IPS-20b (cell line): Measurements from ENCODE around the gene KCNJ2.

Experiments
- H3K27ac ChIP-seq: one replicate; pipeline ENCODE4 v1.5.1; 2013; ENCODE audit warnings: low read length
- H3K27me3 ChIP-seq: 2 replicates; pipeline ENCODE4 v1.6.1; 2013; ENCODE audit warnings: mild to moderate bottlenecking, low read length, inconsistent platforms; ENCODE audit not compliant: insufficient read depth
- H3K36me3 ChIP-seq: 2 replicates; pipeline ENCODE4 v1.6.1; 2013; ENCODE audit warnings: low read depth, mild to moderate bottlenecking, inconsistent platforms, low read length, moderate library complexity; ENCODE audit not compliant: insufficient read depth
- H3K4me1 ChIP-seq: 2 replicates; pipeline ENCODE4 v1.6.1; 2013; ENCODE audit warnings: mild to moderate bottlenecking, control low read depth, inconsistent platforms, low read length, moderate library complexity; ENCODE audit not compliant: insufficient read depth
- H3K4me3 ChIP-seq: 2 replicates; pipeline ENCODE4 v1.5.1; 2013; ENCODE audit warnings: mild to moderate bottlenecking, low read length, inconsistent platforms
- H3K9ac ChIP-seq: 2 replicates; pipeline ENCODE4 v1.6.1; 2013; ENCODE audit warnings: low read depth, mild to moderate bottlenecking, inconsistent platforms, low read length, moderate library complexity
- H3K9me3 ChIP-seq: 2 replicates; pipeline ENCODE4 v1.6.1; 2013; ENCODE audit warnings: mild to moderate bottlenecking, low read depth, low read length, inconsistent platforms; ENCODE audit not compliant: insufficient read depth

Gene KCNJ2

DNA sequence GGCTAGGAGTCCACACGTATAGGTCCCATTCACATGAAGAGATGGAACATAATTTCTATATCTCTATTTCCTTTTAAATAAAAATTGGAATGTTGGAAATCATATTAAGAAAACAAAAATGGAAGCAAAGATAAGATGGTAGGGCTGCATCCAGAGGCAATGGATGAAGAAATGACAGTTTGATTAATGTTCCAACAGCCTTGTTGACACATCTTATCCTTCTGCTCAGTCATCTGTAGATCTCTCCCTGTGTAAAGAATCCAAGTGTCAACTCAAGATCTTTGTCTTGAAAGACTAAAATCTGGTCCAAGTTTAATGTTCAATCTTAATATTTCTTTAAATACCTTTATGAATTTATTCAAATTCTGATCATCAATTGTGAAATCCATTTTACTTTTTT lies 7.8 kb upstream of the KCNJ2 start:
- Histone ChIP-seq H3K9me3 (no peaks in the 10 kb centered on the region), H3K36me3 (no peaks in the 10 kb centered on the region), H3K4me1 (no peaks in the 10 kb centered on the region), H3K4me3 (no peak overlapping the region), H3K9ac (no peak overlapping the region), H3K27ac (no peak overlapping the region), H3K27me3 (peaks cover under 1% of the 10 kb centered on the region; the same call in 1 of the 2 replicates)

DNA sequence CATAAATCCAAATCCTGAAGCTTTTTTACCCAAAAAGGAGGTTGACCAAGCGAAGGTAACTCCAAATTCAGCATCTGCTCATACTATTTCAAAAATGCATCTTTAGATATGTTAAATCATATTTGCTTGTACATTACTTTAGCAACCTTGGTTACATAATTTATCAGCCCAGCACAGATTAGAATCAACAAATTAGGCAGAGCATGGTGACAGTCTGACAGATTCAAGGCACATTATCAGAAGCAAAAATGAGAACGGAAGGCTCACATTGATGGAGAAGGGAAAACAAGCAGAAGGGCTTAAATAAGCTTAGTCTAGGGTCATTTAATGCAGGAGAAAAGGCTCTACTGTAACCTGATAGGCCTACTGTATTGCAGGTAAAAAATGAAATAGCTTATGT lies 3.9 kb upstream of the KCNJ2 start:
- H3K36me3 ChIP-seq = no peaks in the 10 kb centered on the region
- H3K4me1 ChIP-seq = peaks cover 2% of the 10 kb centered on the region; the same call in 1 of the 2 replicates
- H3K9ac ChIP-seq = no peak overlapping the region
- no peak overlapping the region for H3K4me3 ChIP-seq
- H3K27ac ChIP-seq = no peak overlapping the region
- H3K9me3 ChIP-seq = no peaks in the 10 kb centered on the region
- H3K27me3 ChIP-seq = peaks cover 32% of the 10 kb centered on the region

DNA sequence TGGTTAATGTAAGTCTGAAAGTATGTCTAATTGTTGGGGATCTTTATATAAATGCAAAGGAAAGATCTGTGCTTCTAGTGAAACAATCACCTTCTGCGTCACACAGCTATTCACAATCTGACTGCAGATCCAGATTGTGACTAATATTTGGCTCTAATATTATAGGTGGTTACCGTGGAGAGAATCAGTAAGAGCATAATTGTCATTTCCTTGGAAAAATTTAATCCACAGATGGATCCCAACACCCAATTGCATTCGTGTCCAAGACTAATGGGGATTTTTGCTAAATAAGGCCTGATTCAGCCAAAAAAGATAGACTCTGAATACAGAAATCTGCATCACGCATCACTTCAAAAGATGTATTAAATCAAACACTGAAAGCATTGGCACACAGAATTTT lies 2.7 kb upstream of the KCNJ2 start:
- H3K9me3 ChIP-seq = no peaks in the 10 kb centered on the region
- H3K4me3 ChIP-seq = no peak overlapping the region
- H3K27ac ChIP-seq = no peak overlapping the region
- peaks cover 6% of the 10 kb centered on the region for H3K4me1 ChIP-seq
- H3K9ac ChIP-seq = no peak overlapping the region
- H3K27me3 ChIP-seq = peaks cover 45% of the 10 kb centered on the region
- H3K36me3 ChIP-seq = no peaks in the 10 kb centered on the region

DNA sequence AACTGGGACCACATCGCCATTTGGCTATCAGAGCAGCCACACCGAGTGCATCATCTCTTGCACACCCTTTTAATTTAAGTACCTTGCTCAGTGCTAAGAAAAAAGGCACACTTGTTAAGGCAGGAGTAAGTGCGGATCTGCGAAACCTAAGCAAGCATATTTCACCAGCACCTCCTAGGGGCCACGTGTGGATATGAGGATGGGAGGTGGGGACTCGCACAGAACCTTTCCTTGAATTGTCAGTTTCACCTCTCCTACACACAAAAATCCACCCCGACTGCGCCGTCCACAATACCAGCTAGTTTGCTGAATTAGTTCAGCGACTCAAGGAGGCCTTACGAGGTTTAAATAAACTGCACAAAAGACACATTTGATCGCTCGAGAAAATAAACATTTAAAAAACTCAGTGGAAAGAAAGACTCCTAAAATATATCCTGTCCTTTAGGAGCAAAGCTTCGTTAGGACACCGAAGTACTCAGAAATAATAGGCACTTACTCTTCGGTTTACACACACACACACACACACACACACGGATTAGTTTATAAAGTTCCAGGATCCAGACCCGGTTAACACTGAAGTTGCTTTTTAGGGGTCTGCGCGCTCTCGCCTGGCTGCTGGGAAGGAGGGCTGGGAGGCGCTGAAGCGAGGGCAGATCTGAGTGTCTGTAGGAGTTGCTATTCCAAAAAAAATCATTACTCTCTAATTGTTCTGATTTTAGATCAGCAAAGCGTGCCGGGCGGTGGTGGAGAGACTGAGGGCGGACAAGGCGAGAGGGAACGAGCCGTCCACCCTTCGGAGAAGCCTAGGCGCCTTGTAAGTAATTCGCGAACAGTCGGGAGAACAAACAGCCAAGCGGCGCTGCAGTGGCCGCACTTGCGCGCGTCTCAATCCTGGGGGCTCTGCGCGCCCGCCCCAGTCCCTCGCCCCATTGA lies 1.0 kb upstream of the KCNJ2 start:
- Histone ChIP-seq H3K27me3 (peaks cover 45% of the 10 kb centered on the region), H3K4me1 (peaks cover 8% of the 10 kb centered on the region), H3K9me3 (no peaks in the 10 kb centered on the region), H3K36me3 (no peaks in the 10 kb centered on the region), H3K9ac (peak overlapping the region; percentile 40; the same call in 1 of the 2 replicates), H3K27ac (no peak overlapping the region), H3K4me3 (peak overlapping the region; percentile 83)

DNA sequence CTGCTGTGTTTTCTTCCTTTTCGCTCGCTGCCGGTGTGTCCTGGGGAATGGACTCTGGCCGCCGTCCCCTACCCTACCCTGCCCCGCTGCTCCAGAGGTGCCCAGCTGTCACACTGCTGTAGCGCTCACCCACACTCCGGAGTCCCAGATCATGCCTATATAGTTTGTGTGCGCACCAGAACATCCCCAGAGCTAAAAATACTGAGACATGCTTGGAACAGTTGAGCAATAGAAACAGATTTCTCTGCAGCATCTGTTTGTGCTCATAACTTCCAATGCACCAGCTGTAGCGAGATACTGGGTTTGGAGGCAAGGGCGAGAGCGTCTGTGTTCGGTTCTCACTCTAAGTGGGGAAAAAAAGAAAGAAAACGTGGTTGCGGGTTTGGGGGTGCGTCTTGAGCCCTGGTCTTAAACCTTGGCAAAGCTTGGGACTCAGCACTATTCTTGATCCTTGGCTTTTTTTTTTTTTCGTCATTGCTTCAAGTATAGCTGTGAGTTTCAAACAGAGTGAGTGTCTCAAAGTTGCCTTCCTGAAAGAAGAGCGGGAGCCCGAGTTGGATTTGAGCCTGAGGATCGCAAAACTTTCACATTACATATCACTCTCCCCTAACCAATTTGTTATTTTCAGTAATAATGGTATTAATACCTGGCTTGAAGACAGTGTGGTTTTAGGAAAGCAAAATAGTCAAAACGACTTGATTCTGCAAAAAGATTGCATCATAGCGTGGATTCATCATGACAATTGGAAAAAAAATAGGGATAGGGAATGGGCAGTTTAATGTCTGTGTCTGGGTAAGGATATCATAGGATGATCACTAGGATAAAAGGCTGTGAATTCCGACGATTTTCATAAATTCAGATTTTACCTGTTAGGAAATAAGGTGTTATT lies 621 bp downstream of the KCNJ2 start:
- H3K4me3 ChIP-seq = peak overlapping the region; percentile 83
- H3K4me1 ChIP-seq = peaks cover 8% of the 10 kb centered on the region
- H3K27ac ChIP-seq = no peak overlapping the region
- no peak overlapping the region; the same call in 1 of the 2 replicates for H3K9ac ChIP-seq
- peaks cover 45% of the 10 kb centered on the region for H3K27me3 ChIP-seq
- no peaks in the 10 kb centered on the region for H3K36me3 ChIP-seq
- H3K9me3 ChIP-seq = no peaks in the 10 kb centered on the region

DNA sequence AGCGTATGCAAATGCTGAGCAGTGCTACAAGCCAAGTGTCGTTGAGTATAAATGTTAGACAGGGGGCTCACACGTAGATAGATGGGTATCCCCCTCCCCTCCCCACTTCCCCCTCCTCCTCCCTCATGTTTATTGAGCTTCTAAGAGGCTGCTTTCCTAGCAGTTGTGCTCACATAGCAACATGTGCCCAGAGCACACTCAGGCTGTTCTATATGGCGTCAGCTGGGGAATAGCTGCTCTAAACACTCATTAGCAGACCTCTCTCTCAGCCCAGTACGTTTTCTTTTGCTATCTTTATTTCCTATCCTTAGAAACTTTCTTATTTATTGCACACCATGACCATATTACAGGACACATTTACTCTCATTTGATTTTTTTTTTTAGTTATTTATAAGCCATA lies 1.8 kb downstream of the KCNJ2 start:
- no peaks in the 10 kb centered on the region for H3K9me3 ChIP-seq
- peaks cover 45% of the 10 kb centered on the region for H3K27me3 ChIP-seq
- H3K4me1 ChIP-seq = peaks cover 8% of the 10 kb centered on the region
- H3K9ac ChIP-seq = no peak overlapping the region
- H3K36me3 ChIP-seq = no peaks in the 10 kb centered on the region
- H3K4me3 ChIP-seq = peak overlapping the region; percentile 83; the same call in 1 of the 2 replicates
- no peak overlapping the region for H3K27ac ChIP-seq

DNA sequence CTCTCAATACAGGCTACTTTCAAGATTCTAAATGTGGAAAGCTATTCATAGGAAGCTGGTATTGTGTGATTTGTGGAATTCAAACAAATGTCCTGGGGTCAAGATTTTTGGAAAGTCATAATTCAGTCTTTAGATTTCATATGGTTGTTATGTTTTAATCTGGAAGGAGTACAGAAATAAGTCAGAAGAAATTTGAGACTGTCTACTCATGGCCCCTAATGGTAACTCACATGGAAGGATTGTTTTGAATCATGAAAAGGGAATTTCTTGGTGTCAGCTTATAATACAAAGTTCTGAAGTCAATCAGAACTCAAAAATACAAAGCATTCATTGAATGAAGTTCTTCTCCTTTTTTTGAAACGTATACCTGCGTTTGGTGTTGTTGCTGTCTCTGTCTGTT lies 3.1 kb downstream of the KCNJ2 start:
- no peak overlapping the region for H3K4me3 ChIP-seq
- peaks cover 8% of the 10 kb centered on the region for H3K4me1 ChIP-seq
- H3K27ac ChIP-seq = no peak overlapping the region
- no peaks in the 10 kb centered on the region for H3K36me3 ChIP-seq
- H3K9ac ChIP-seq = no peak overlapping the region
- no peaks in the 10 kb centered on the region for H3K9me3 ChIP-seq
- H3K27me3 ChIP-seq = peaks cover 36% of the 10 kb centered on the region

DNA sequence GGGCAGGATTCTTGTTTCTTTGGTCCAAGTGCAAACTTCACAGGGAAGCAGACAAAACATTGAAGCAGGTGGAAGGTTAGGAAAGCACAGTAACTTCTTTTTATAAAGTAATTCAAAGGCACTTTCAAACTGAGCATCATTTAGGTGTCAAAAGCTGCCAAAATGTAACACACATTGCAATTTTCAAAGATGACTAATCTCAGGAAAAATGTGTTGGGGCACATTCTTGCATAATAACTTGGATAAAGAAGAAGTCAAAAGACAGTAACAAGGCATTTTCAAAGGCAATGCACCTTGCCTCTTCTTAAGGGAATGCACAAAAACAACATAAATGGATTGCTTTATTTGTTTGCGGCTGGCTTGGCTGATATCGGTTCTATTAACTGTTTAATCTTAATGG lies 3.6 kb downstream of the KCNJ2 start:
- no peaks in the 10 kb centered on the region for H3K9me3 ChIP-seq
- H3K27ac ChIP-seq = no peak overlapping the region
- H3K36me3 ChIP-seq = no peaks in the 10 kb centered on the region
- H3K9ac ChIP-seq = no peak overlapping the region
- peaks cover 31% of the 10 kb centered on the region for H3K27me3 ChIP-seq
- no peak overlapping the region for H3K4me3 ChIP-seq
- H3K4me1 ChIP-seq = peaks cover 8% of the 10 kb centered on the region

DNA sequence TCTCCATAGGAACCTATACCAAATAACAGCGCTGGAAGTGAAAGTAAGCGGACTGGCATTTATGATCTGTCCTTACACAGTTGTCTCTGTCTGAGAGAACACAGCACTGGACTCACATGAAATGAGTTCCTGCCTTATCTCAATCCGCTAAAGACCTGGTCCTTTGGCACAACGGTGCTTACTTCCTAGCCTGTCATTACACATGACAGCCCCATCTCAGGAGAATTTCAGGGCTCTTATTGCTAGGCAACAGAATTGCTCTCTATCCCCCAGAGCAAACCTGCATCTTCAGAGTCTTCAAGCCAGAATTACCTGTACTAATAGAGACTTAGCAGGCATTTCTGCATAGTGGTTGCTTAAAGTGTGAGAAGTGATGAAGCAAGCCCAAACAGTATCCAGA lies 4.3 kb downstream of the KCNJ2 start:
- peaks cover 12% of the 10 kb centered on the region for H3K4me1 ChIP-seq
- no peak overlapping the region for H3K27ac ChIP-seq
- H3K9ac ChIP-seq = no peak overlapping the region
- H3K4me3 ChIP-seq = no peak overlapping the region
- no peaks in the 10 kb centered on the region for H3K9me3 ChIP-seq
- H3K27me3 ChIP-seq = peaks cover 23% of the 10 kb centered on the region
- H3K36me3 ChIP-seq = no peaks in the 10 kb centered on the region

DNA sequence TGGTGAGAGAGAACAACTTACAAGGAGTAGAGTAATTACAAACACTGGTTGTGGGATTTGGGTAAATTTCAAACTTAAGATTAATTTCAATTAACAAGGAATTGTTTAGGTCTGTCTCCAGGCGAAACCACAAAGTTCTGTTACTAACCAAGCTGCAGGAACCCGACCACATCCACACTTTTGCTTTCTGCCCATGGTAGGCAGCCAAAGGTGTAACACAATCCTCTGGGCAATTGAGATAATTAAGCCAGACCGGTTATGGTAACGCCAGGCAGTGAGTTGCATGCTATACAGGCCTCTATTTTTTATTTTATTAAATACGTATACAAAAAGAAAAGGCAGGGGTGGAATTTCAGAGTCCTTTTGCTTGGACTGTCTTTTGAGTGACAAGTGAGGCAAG lies 12.0 kb downstream of the KCNJ2 start:
- no peak overlapping the region for H3K27ac ChIP-seq
- H3K9me3 ChIP-seq = no peaks in the 10 kb centered on the region
- H3K36me3 ChIP-seq = no peaks in the 10 kb centered on the region
- no peak overlapping the region for H3K9ac ChIP-seq
- no peaks in the 10 kb centered on the region for H3K27me3 ChIP-seq
- 0 out of 2 replicates have a peak, but pooled peaks cover 4% of the 10 kb centered on the region for H3K4me1 ChIP-seq
- no peak overlapping the region for H3K4me3 ChIP-seq

DNA sequence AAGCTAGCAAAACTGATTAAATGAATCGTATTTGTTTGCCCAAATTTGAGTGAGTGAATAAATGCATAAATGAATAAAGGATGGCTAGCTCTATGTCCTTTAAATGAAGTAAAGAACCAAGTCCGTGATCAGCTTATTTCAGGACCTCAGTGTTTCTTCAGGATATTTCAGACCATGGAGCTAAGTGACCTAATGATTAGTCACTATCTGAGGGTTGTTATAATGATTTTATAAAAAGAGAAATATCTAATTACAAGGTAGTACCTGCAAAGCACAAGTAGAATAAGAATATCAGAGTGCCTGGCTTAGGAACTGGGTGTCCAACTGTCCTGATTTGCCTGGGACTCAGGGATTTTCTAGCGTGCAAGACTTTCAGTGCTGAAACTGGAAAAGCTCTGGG lies 12.5 kb downstream of the KCNJ2 start:
- no peak overlapping the region for H3K4me3 ChIP-seq
- H3K4me1 ChIP-seq = 0 out of 2 replicates have a peak, but pooled peaks cover 4% of the 10 kb centered on the region
- H3K27ac ChIP-seq = no peak overlapping the region
- no peak overlapping the region for H3K9ac ChIP-seq
- H3K27me3 ChIP-seq = no peaks in the 10 kb centered on the region
- H3K9me3 ChIP-seq = no peaks in the 10 kb centered on the region
- H3K36me3 ChIP-seq = no peaks in the 10 kb centered on the region
